WTC11 (cell line): ENCODE results near the gene CSRNP3. TPM values are rescaled to one million over a fixed set of nuclear protein-coding genes. Genes with fewer than 3 reads are reported as not detected.

ENCODE experiments used
- ATAC-seq: fragments of 200-7000 bp; cut with Tn5 transposase; 2 replicates; pipeline ENCODE4 v1.10.0; 2021; ENCODE audit warnings: mild to moderate bottlenecking, moderate library complexity
- CTCF ChIA-PET: fragments of 300-600 bp; sonication (Branson Sonifier 250); formaldehyde crosslinking; loops from one replicate; lab custom pipeline; 2021; ENCODE audit warnings: antibody characterized with exemption; lab: Charles Lee
- POLR2A ChIA-PET: fragments of 350-600 bp; sonication (Branson Sonifier 250); formaldehyde crosslinking; loops from one replicate; lab custom pipeline; 2021; ENCODE audit warnings: antibody characterized with exemption; lab: Charles Lee
- DNase-seq: peaks from one replicate; pipeline ENCODE4 v3.0.0; 2021; ENCODE audit warnings: low spot score
- H3K27ac Mint-ChIP-seq: 2 replicates; pipeline ENCODE4 v1.8.0; 2021; ENCODE audit warnings: mixed read lengths
- H3K27me3 Mint-ChIP-seq: 2 replicates; pipeline ENCODE4 v1.8.0; 2021; ENCODE audit warnings: low read depth, mild to moderate bottlenecking, moderate library complexity, mixed read lengths
- H3K36me3 Mint-ChIP-seq: 2 replicates; pipeline ENCODE4 v1.8.0; 2021; ENCODE audit warnings: mixed read lengths
- H3K4me1 Mint-ChIP-seq: 2 replicates; pipeline ENCODE4 v1.8.0; 2022; ENCODE audit warnings: mixed read lengths
- H3K4me3 Mint-ChIP-seq: 2 replicates; pipeline ENCODE4 v1.8.0; 2021; ENCODE audit warnings: mild to moderate bottlenecking, moderate library complexity, mixed read lengths
- H3K9me3 Mint-ChIP-seq: 2 replicates; pipeline ENCODE4 v1.8.0; 2021; ENCODE audit warnings: mixed read lengths
- ATF2 ChIP-seq: sonication (generic); formaldehyde crosslinking; IDR thresholded peaks from 2 replicates; pipeline ENCODE4 v1.8.1; 2022; ENCODE audit warnings: low read depth, missing genetic modification reagents, borderline replicate concordance
- CBFB ChIP-seq: sonication (generic); formaldehyde crosslinking; IDR thresholded peaks from 2 replicates; pipeline ENCODE4 v1.8.1; 2022; ENCODE audit warnings: mild to moderate bottlenecking, low read depth, missing genetic modification reagents
- CDX4 ChIP-seq: fragments of 250-450 bp; sonication (Bioruptor Pico); IDR thresholded peaks from 2 replicates; pipeline ENCODE4 v1.9.0; 2021; ENCODE audit warnings: moderate library complexity, mild to moderate bottlenecking, inconsistent platforms, borderline replicate concordance
- CTCF ChIP-seq: fragments of 200-600 bp; IDR thresholded peaks from 2 replicates; pipeline ENCODE4 v1.8.0; 2022; ENCODE audit warnings: antibody characterized with exemption
- ERG ChIP-seq: fragments of 250-450 bp; sonication (Bioruptor Pico); IDR thresholded peaks from 2 replicates; pipeline ENCODE4 v1.8.0; 2021; ENCODE audit warnings: mild to moderate bottlenecking
- ESRRA ChIP-seq: sonication (generic); formaldehyde crosslinking; IDR thresholded peaks from 2 replicates; pipeline ENCODE4 v1.8.1; 2022; ENCODE audit warnings: mild to moderate bottlenecking, missing genetic modification reagents, borderline replicate concordance
- FOXJ3 ChIP-seq: sonication (generic); formaldehyde crosslinking; IDR thresholded peaks from 2 replicates; pipeline ENCODE4 v1.9.0; 2021; ENCODE audit warnings: missing genetic modification reagents, mild to moderate bottlenecking, borderline replicate concordance
- HMGA2 ChIP-seq: fragments of 250-450 bp; sonication (Bioruptor Pico); IDR thresholded peaks from 2 replicates; pipeline ENCODE4 v1.4.0; 2021; ENCODE audit warnings: mild to moderate bottlenecking, moderate library complexity
- HMGXB4 ChIP-seq: sonication (generic); formaldehyde crosslinking; IDR thresholded peaks from 2 replicates; pipeline ENCODE4 v1.8.1; 2023; ENCODE audit warnings: mild to moderate bottlenecking, moderate library complexity, missing genetic modification reagents
- JUN ChIP-seq: sonication (generic); formaldehyde crosslinking; IDR thresholded peaks from 2 replicates; pipeline ENCODE4 v1.8.0; 2023; ENCODE audit warnings: mild to moderate bottlenecking, missing genetic modification reagents
- KAT7 ChIP-seq: sonication (generic); formaldehyde crosslinking; IDR thresholded peaks from 2 replicates; pipeline ENCODE4 v1.8.1; 2023; ENCODE audit warnings: missing genetic modification reagents, mild to moderate bottlenecking, borderline replicate concordance
- MAX ChIP-seq: sonication (generic); formaldehyde crosslinking; IDR thresholded peaks from 2 replicates; pipeline ENCODE4 v1.8.0; 2022; ENCODE audit warnings: mild to moderate bottlenecking, missing genetic modification reagents
- NFE2L1 ChIP-seq: sonication (generic); formaldehyde crosslinking; IDR thresholded peaks from 2 replicates; pipeline ENCODE4 v1.8.1; 2023; ENCODE audit warnings: missing genetic modification reagents
- NFYB ChIP-seq: sonication (generic); formaldehyde crosslinking; conservative IDR thresholded peaks from 2 replicates; pipeline ENCODE4 v1.8.0; 2022; ENCODE audit warnings: low read depth, missing genetic modification reagents
- RORB ChIP-seq: fragments of 250-450 bp; sonication (Bioruptor Pico); IDR thresholded peaks from 2 replicates; pipeline ENCODE4 v1.9.0; 2021; ENCODE audit warnings: mild to moderate bottlenecking
- SMAD3 ChIP-seq: sonication (generic); formaldehyde crosslinking; IDR thresholded peaks from 2 replicates; pipeline ENCODE4 v1.8.0; 2022; ENCODE audit warnings: missing genetic modification reagents, mild to moderate bottlenecking, borderline replicate concordance
- SOX15 ChIP-seq: fragments of 250-450 bp; sonication (Bioruptor Pico); IDR thresholded peaks from 2 replicates; pipeline ENCODE4 v1.9.0; 2021; ENCODE audit warnings: mild to moderate bottlenecking
- ZBTB21 ChIP-seq: sonication (generic); formaldehyde crosslinking; IDR thresholded peaks from 2 replicates; pipeline ENCODE4 v1.8.1; 2023; ENCODE audit warnings: mild to moderate bottlenecking, missing genetic modification reagents, borderline replicate concordance
- ZBTB43 ChIP-seq: sonication (generic); formaldehyde crosslinking; IDR thresholded peaks from 2 replicates; pipeline ENCODE4 v1.8.1; 2023; ENCODE audit warnings: mild to moderate bottlenecking, missing genetic modification reagents
- ZNF121 ChIP-seq: sonication (generic); formaldehyde crosslinking; IDR thresholded peaks from 2 replicates; pipeline ENCODE4 v1.8.0; 2023; ENCODE audit warnings: missing genetic modification reagents
- ZNF138 ChIP-seq: sonication (generic); formaldehyde crosslinking; conservative IDR thresholded peaks from 2 replicates; pipeline ENCODE4 v1.8.1; 2022; ENCODE audit warnings: mild to moderate bottlenecking, moderate library complexity, missing genetic modification reagents
- ZNF232 ChIP-seq: sonication (generic); formaldehyde crosslinking; IDR thresholded peaks from 2 replicates; pipeline ENCODE4 v1.8.0; 2022; ENCODE audit warnings: mild to moderate bottlenecking, missing genetic modification reagents
- ZNF416 ChIP-seq: fragments of 250-450 bp; sonication (Bioruptor Pico); IDR thresholded peaks from 2 replicates; pipeline ENCODE4 v1.9.0; 2021; ENCODE audit warnings: mild to moderate bottlenecking, inconsistent platforms
- total RNA-seq: library from RNA; stranded (reverse); gene quantifications from 3 replicates; pipeline ENCODE4 v1.2.3, GENCODE V29; 2021

CSRNP3 gene
- total RNA-seq, 1 experiment from 2014 or later: 7.3 TPM

- TF ChIP-seq SMAD3 (CRISPR knock-in tag) (no peak), HMGA2 (CRISPR knock-in tag) (no peak), CTCF (no peak), SOX15 (CRISPR knock-in tag) (no peak), ZNF232 (CRISPR knock-in tag) (no peak), FOXJ3 (CRISPR knock-in tag) (no peak), ZBTB21 (CRISPR knock-in tag) (no peak), ZBTB43 (CRISPR knock-in tag) (no peak), CDX4 (CRISPR knock-in tag) (no peak), ESRRA (no peak), ZNF138 (CRISPR knock-in tag) (no peak), HMGXB4 (CRISPR knock-in tag) (no peak), RORB (CRISPR knock-in tag) (no peak)
- Mint-ChIP-seq H3K9me3 (no peaks in the 10 kb centered on the region), H3K27me3 (no peaks in the 10 kb centered on the region), H3K4me1 (peaks cover 16% of the 10 kb centered on the region), H3K27ac (no peak overlapping the region), H3K4me3 (no peak overlapping the region), H3K36me3 (no peaks in the 10 kb centered on the region)
- DNase-seq (no peak), ATAC-seq (no peak; the same call in 1 of the 2 replicates)
- POLR2A ChIA-PET: no interaction called here
- CTCF ChIA-PET: interaction anchor here (1.6 kb wide), 1 partner anchor 211 kb away, joined by 5 read pairs; no protein-coding TSS in a partner anchor
These were observed 98.9 kb downstream of the CSRNP3 start for GRCh38 chr2:165568361-165568760.

GRCh38 chr2:165571477-165571876 is 102.0 kb downstream of the CSRNP3 start:
- H3K4me3 Mint-ChIP-seq: no peak overlapping the region
- CTCF ChIA-PET: interaction anchor here (1.2 kb wide), 1 partner anchor 8 kb away, joined by 5 read pairs; no protein-coding TSS in a partner anchor
- TF ChIP-seq NFE2L1 (CRISPR knock-in tag) (no peak), ERG (no peak), ZNF121 (CRISPR knock-in tag) (no peak), ATF2 (no peak), CTCF (no peak), MAX (CRISPR knock-in tag) (no peak), CBFB (no peak), KAT7 (no peak), JUN (CRISPR knock-in tag) (no peak), NFYB (CRISPR knock-in tag) (no peak), ZNF416 (CRISPR knock-in tag) (no peak), RORB (CRISPR knock-in tag) (no peak)

More at GRCh38 chr2:165571477-165571876, 102.0 kb downstream of the CSRNP3 start:
- no peaks in the 10 kb centered on the region for H3K27me3 Mint-ChIP-seq
- no peaks in the 10 kb centered on the region for H3K9me3 Mint-ChIP-seq
- no peak for ATAC-seq
- no peaks in the 10 kb centered on the region for H3K36me3 Mint-ChIP-seq
- POLR2A ChIA-PET: no interaction called here
- H3K4me1 Mint-ChIP-seq: peaks cover 35% of the 10 kb centered on the region
- DNase-seq: no peak
- no peak overlapping the region for H3K27ac Mint-ChIP-seq
